ENCODE results near the gene SPG7. TPM values are rescaled to one million over a fixed set of nuclear protein-coding genes. Genes with fewer than 3 reads are reported as not detected.
A peak's percentile ranks its signal among the peaks of the same experiment; 100 is the strongest.

SPG7 gene
- total RNA-seq (100 to 1,000 TPM in 1 of 2 donors, 10 to 100 TPM in 1; 43.7 to 102 TPM), polyA plus RNA-seq (10 to 100 TPM; 34.5 to 55.3 TPM)

DNA sequence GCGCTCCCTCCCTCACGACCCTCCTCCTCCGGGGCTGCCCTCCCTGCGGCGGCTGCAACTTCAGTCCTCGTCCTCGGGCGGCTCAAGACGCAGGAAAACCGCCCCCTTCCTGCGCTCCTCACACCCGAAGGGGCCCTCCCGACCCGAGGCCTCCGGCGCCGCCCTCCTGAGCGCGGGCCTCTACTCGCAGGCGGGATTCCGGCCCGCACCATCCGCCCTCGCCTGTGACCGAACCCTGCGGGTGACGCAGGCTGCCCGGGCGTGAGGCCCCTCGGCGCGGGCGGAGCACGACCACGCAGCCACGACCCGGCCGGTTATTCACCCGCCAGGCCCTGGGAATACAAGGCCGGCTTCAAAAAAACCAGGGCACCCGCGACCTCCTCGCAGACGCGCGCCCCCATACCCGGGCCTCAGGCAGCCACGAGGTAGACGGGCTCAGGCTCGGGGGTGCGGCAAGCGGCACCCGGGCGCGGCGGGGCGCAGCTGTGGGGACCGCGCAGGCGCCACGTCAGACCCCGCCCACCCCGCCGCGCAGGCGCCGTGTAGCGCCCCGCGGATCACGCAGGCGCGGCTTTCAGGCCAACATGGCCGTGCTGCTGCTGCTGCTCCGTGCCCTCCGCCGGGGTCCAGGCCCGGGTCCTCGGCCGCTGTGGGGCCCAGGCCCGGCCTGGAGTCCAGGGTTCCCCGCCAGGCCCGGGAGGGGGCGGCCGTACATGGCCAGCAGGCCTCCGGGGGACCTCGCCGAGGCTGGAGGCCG lies at the start of gene SPG7:
SPG7 (plus strand) TSS at position 570 of the 757 bp plus-strand sequence; CDS start at position 585, 15 bp downstream.
- no peaks in the 10 kb centered on the region for H3K27me3 ChIP-seq (ENCODE audit: control insufficient read depth in 4 of 4, insufficient read depth in 4 of 4, low read length in 3 of 4)
- peak; percentile 95 for DNase-seq (ENCODE audit: low spot score)
- H3K4me3 ChIP-seq (ENCODE audit: low read depth in 1 of 3, low read length in 3 of 3), result peak within 1 kb of the TSS; percentile 73 to 98 (median 85)
- TF ChIP-seq SP1 (IDR thresholded peaks at IDR 0.05), result peak; percentile 12
- TF ChIP-seq RAD21 (IDR thresholded peaks at IDR 0.05), result peak in 1 of 2 donors; percentile 3
- TF ChIP-seq YY1 (IDR thresholded peaks at IDR 0.05), result peak; percentile 77
- TF ChIP-seq, protein P1, sequence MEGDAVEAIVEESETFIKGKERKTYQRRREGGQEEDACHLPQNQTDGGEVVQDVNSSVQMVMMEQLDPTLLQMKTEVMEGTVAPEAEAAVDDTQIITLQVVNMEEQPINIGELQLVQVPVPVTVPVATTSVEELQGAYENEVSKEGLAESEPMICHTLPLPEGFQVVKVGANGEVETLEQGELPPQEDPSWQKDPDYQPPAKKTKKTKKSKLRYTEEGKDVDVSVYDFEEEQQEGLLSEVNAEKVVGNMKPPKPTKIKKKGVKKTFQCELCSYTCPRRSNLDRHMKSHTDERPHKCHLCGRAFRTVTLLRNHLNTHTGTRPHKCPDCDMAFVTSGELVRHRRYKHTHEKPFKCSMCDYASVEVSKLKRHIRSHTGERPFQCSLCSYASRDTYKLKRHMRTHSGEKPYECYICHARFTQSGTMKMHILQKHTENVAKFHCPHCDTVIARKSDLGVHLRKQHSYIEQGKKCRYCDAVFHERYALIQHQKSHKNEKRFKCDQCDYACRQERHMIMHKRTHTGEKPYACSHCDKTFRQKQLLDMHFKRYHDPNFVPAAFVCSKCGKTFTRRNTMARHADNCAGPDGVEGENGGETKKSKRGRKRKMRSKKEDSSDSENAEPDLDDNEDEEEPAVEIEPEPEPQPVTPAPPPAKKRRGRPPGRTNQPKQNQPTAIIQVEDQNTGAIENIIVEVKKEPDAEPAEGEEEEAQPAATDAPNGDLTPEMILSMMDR (IDR thresholded peaks at IDR 0.05; ENCODE audit: low read depth, low read length, missing input control), result no peak
- peaks cover 5 to 16% (median 15%) of the 10 kb centered on the region in 4 donors for H3K36me3 ChIP-seq (ENCODE audit: control insufficient read depth in 4 of 4, insufficient read depth in 3 of 4, low read depth in 1 of 4, low read length in 3 of 4)
- peak within 1 kb of the TSS; percentile 8 to 50 for H3K9ac ChIP-seq (ENCODE audit: low read depth in 1 of 2, low read length in 2 of 2)
- peaks cover 10 to 33% (median 27%) of the 10 kb centered on the region in 4 donors for H3K4me1 ChIP-seq (ENCODE audit: control insufficient read depth in 4 of 4, insufficient read depth in 4 of 4, low read length in 3 of 4)
- H3K27ac ChIP-seq (ENCODE audit: low read depth in 1 of 2, low read length in 2 of 2), result peak within 1 kb of the TSS; percentile 92 to 95
- no peaks in the 10 kb centered on the region for H3K9me3 ChIP-seq (ENCODE audit: control insufficient read depth in 4 of 4, low read length in 3 of 4)
- under 1% methylated on average over 90 of the region's 90 CpGs for WGBS

DNA sequence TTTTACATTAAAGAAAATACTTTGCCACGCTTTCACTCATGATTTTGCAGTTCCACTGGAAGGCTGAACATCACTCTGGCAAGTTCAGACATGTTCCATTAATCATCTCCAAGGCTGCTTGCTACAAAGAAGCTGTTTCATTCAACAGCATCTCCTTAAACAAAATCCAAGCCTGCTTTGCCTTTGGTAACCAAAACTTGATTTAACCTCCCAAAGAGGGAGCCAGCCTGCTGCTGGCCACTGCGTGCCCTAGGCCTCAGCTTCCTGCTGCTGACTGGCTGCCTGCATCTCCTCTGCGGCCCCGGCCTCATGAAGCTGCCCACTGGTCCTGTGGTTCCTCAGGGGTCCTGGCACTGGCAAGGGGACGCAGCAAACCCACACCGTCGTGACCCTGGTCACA lies 49.7 kb upstream of the SPG7 start:
- Histone ChIP-seq H3K9me3 (ENCODE audit: control insufficient read depth in 4 of 4, low read length in 3 of 4) (no peaks in the 10 kb centered on the region), H3K27me3 (ENCODE audit: control insufficient read depth in 4 of 4, insufficient read depth in 4 of 4, low read length in 3 of 4) (no peaks in the 10 kb centered on the region), H3K9ac (ENCODE audit: low read depth in 1 of 2, low read length in 2 of 2) (no peak overlapping the region), H3K36me3 (ENCODE audit: control insufficient read depth in 4 of 4, insufficient read depth in 3 of 4, low read depth in 1 of 4, low read length in 3 of 4) (no peaks in the 10 kb centered on the region), H3K27ac (ENCODE audit: low read depth in 1 of 2, low read length in 2 of 2) (no peak overlapping the region), H3K4me1 (ENCODE audit: control insufficient read depth in 4 of 4, insufficient read depth in 4 of 4, low read length in 3 of 4) (peaks cover 5 to 15% (median 10%) of the 10 kb centered on the region in 4 donors), H3K4me3 (ENCODE audit: low read depth in 1 of 3, low read length in 3 of 3) (no peak overlapping the region)
- 95% methylated on average over 7 of the region's 7 CpGs for WGBS
- no peak for TF ChIP-seq GABPA (IDR thresholded peaks at IDR 0.05 in 1 of 2, conservative IDR thresholded peaks at IDR 0.05 in 1 of 2)
- TF ChIP-seq, protein P2, sequence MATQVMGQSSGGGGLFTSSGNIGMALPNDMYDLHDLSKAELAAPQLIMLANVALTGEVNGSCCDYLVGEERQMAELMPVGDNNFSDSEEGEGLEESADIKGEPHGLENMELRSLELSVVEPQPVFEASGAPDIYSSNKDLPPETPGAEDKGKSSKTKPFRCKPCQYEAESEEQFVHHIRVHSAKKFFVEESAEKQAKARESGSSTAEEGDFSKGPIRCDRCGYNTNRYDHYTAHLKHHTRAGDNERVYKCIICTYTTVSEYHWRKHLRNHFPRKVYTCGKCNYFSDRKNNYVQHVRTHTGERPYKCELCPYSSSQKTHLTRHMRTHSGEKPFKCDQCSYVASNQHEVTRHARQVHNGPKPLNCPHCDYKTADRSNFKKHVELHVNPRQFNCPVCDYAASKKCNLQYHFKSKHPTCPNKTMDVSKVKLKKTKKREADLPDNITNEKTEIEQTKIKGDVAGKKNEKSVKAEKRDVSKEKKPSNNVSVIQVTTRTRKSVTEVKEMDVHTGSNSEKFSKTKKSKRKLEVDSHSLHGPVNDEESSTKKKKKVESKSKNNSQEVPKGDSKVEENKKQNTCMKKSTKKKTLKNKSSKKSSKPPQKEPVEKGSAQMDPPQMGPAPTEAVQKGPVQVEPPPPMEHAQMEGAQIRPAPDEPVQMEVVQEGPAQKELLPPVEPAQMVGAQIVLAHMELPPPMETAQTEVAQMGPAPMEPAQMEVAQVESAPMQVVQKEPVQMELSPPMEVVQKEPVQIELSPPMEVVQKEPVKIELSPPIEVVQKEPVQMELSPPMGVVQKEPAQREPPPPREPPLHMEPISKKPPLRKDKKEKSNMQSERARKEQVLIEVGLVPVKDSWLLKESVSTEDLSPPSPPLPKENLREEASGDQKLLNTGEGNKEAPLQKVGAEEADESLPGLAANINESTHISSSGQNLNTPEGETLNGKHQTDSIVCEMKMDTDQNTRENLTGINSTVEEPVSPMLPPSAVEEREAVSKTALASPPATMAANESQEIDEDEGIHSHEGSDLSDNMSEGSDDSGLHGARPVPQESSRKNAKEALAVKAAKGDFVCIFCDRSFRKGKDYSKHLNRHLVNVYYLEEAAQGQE (IDR thresholded peaks at IDR 0.05), result no peak
- TF ChIP-seq, protein P3, sequence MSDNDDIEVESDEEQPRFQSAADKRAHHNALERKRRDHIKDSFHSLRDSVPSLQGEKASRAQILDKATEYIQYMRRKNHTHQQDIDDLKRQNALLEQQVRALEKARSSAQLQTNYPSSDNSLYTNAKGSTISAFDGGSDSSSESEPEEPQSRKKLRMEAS (IDR thresholded peaks at IDR 0.05), result no peak
- TF ChIP-seq RAD21 (IDR thresholded peaks at IDR 0.05), result no peak
- no peak for TF ChIP-seq RXRA (IDR thresholded peaks at IDR 0.05)
- TF ChIP-seq, protein P4, sequence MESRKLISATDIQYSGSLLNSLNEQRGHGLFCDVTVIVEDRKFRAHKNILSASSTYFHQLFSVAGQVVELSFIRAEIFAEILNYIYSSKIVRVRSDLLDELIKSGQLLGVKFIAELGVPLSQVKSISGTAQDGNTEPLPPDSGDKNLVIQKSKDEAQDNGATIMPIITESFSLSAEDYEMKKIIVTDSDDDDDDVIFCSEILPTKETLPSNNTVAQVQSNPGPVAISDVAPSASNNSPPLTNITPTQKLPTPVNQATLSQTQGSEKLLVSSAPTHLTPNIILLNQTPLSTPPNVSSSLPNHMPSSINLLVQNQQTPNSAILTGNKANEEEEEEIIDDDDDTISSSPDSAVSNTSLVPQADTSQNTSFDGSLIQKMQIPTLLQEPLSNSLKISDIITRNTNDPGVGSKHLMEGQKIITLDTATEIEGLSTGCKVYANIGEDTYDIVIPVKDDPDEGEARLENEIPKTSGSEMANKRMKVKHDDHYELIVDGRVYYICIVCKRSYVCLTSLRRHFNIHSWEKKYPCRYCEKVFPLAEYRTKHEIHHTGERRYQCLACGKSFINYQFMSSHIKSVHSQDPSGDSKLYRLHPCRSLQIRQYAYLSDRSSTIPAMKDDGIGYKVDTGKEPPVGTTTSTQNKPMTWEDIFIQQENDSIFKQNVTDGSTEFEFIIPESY (IDR thresholded peaks at IDR 0.05), result no peak
- DNase-seq (ENCODE audit: low spot score), result no peak
